ENCODE measurements around the gene PCNT. TPM values are rescaled to one million over a fixed set of nuclear protein-coding genes. Genes with fewer than 3 reads are reported as not detected.

Gene PCNT
- total and polyA plus RNA-seq, 2 experiments from 2014 or later: 14.9 to 23.8 TPM

- Histone ChIP-seq H3K36me3 (ENCODE audit: low read depth) (no peaks in the 10 kb centered on the region), H3K9me2 (ENCODE audit: insufficient read depth) (no peaks in the 10 kb centered on the region), H3K79me2 (ENCODE audit: insufficient read depth) (peaks cover 91% of the 10 kb centered on the region), H3K27ac (no peak overlapping the region), H3K9me3 (ENCODE audit: low read depth) (no peaks in the 10 kb centered on the region), H4K20me1 (ENCODE audit: insufficient read depth) (no peaks in the 10 kb centered on the region), H3F3A (ENCODE audit: insufficient read depth) (peaks cover 26% of the 10 kb centered on the region), H3K27me3 (replicated peaks; ENCODE audit: insufficient read depth) (no peaks in the 10 kb centered on the region), H3K9ac (no peak overlapping the region), H3K4me3 (no peak overlapping the region), H3K4me1 (ENCODE audit: insufficient read depth) (peaks cover 33% of the 10 kb centered on the region), H2AFZ (no peak overlapping the region), H3K4me2 (ENCODE audit: unreplicated experiment) (no peak overlapping the region)
- in situ Hi-C loops (cut with MboI): no loop called here
- WGBS, 2 experiments (ENCODE audit: low coverage in 1 of 2, low lambda C conversion rate in 2 of 2, missing lambda C conversion rate in 2 of 2): 47 to 53% methylated on average over 2 of the region's 2 CpGs
- no peak for DNase-seq
- TF ChIP-seq EZH2 (IDR thresholded peaks at IDR 0.05; ENCODE audit: insufficient read depth, poor library complexity, severe bottlenecking) (no peak), EZH2phosphoT487 (IDR thresholded peaks at IDR 0.05; ENCODE audit: insufficient read depth, low read depth) (no peak)
Measured at GRCh38 chr21:46478910-46479309, 155.0 kb downstream of the PCNT start.

GRCh38 chr21:46480466-46480865 lies 156.5 kb downstream of the PCNT start:
- H3K4me1 ChIP-seq (ENCODE audit: insufficient read depth): peaks cover 28% of the 10 kb centered on the region
- no peaks in the 10 kb centered on the region for H3K27me3 ChIP-seq (replicated peaks; ENCODE audit: insufficient read depth)
- no peak overlapping the region for H3K4me2 ChIP-seq (ENCODE audit: unreplicated experiment)
- no peaks in the 10 kb centered on the region for H4K20me1 ChIP-seq (ENCODE audit: insufficient read depth)
- H3K4me3 ChIP-seq: no peak overlapping the region
- in situ Hi-C loops (cut with MboI): no loop called here
- no peak overlapping the region for H3K9ac ChIP-seq
- no peak for DNase-seq
- 87 to 94% methylated on average over 5 of the region's 5 CpGs for WGBS, 2 experiments (ENCODE audit: low coverage in 1 of 2, low lambda C conversion rate in 2 of 2, missing lambda C conversion rate in 2 of 2)
- H3K79me2 ChIP-seq (ENCODE audit: insufficient read depth): peaks cover 91% of the 10 kb centered on the region
- H3K27ac ChIP-seq: no peak overlapping the region
- no peaks in the 10 kb centered on the region for H3K9me3 ChIP-seq (ENCODE audit: low read depth)
- no peak overlapping the region for H2AFZ ChIP-seq
- peaks cover 19% of the 10 kb centered on the region for H3F3A ChIP-seq (ENCODE audit: insufficient read depth)
- TF ChIP-seq EZH2phosphoT487 (IDR thresholded peaks at IDR 0.05; ENCODE audit: insufficient read depth, low read depth) (no peak), EZH2 (IDR thresholded peaks at IDR 0.05; ENCODE audit: insufficient read depth, poor library complexity, severe bottlenecking) (no peak)
- no peaks in the 10 kb centered on the region for H3K36me3 ChIP-seq (ENCODE audit: low read depth)
- H3K9me2 ChIP-seq (ENCODE audit: insufficient read depth): no peaks in the 10 kb centered on the region

- Histone ChIP-seq H3K79me2 (ENCODE audit: insufficient read depth) (peaks cover 82% of the 10 kb centered on the region), H3K4me1 (ENCODE audit: insufficient read depth) (peaks cover 26% of the 10 kb centered on the region), H4K20me1 (ENCODE audit: insufficient read depth) (no peaks in the 10 kb centered on the region)
Measured at GRCh38 chr21:46482225-46482845, 158.4 kb downstream of the PCNT start.

GRCh38 chr21:46482846-46483231 lies 158.9 kb downstream of the PCNT start:
- Histone ChIP-seq H3K9ac (no peak overlapping the region), H3K27me3 (replicated peaks; ENCODE audit: insufficient read depth) (no peaks in the 10 kb centered on the region), H3K27ac (no peak overlapping the region), H3K79me2 (ENCODE audit: insufficient read depth) (peaks cover 86% of the 10 kb centered on the region), H4K20me1 (ENCODE audit: insufficient read depth) (no peaks in the 10 kb centered on the region), H3K9me3 (ENCODE audit: low read depth) (no peaks in the 10 kb centered on the region), H3K4me3 (no peak overlapping the region), H3K4me2 (ENCODE audit: unreplicated experiment) (no peak overlapping the region), H3F3A (ENCODE audit: insufficient read depth) (peaks cover 19% of the 10 kb centered on the region), H3K4me1 (ENCODE audit: insufficient read depth) (peaks cover 26% of the 10 kb centered on the region), H3K9me2 (ENCODE audit: insufficient read depth) (no peaks in the 10 kb centered on the region), H2AFZ (no peak overlapping the region), H3K36me3 (ENCODE audit: low read depth) (no peaks in the 10 kb centered on the region)
- no peak for TF ChIP-seq EZH2 (IDR thresholded peaks at IDR 0.05; ENCODE audit: insufficient read depth, poor library complexity, severe bottlenecking)
- TF ChIP-seq EZH2phosphoT487 (IDR thresholded peaks at IDR 0.05; ENCODE audit: insufficient read depth, low read depth): no peak
- in situ Hi-C loops (cut with MboI): no loop called here
- DNase-seq: no peak
- 92 to 95% methylated on average over 2 of the region's 2 CpGs for WGBS, 2 experiments (ENCODE audit: low coverage in 1 of 2, low lambda C conversion rate in 2 of 2, missing lambda C conversion rate in 2 of 2)

More at GRCh38 chr21:46482225-46482845, 158.4 kb downstream of the PCNT start:
- 95 to 99% methylated on average over 6 of the region's 6 CpGs for WGBS, 2 experiments (ENCODE audit: low coverage in 1 of 2, low lambda C conversion rate in 2 of 2, missing lambda C conversion rate in 2 of 2)
- no peak overlapping the region for H3K9ac ChIP-seq
- TF ChIP-seq EZH2 (IDR thresholded peaks at IDR 0.05; ENCODE audit: insufficient read depth, poor library complexity, severe bottlenecking) (no peak), EZH2phosphoT487 (IDR thresholded peaks at IDR 0.05; ENCODE audit: insufficient read depth, low read depth) (no peak)
- H3K4me3 ChIP-seq: no peak overlapping the region
- no peaks in the 10 kb centered on the region for H3K9me2 ChIP-seq (ENCODE audit: insufficient read depth)
- H3K4me2 ChIP-seq (ENCODE audit: unreplicated experiment): no peak overlapping the region
- peaks cover 19% of the 10 kb centered on the region for H3F3A ChIP-seq (ENCODE audit: insufficient read depth)
- no peaks in the 10 kb centered on the region for H3K9me3 ChIP-seq (ENCODE audit: low read depth)
- no peak overlapping the region for H2AFZ ChIP-seq
- no peaks in the 10 kb centered on the region for H3K36me3 ChIP-seq (ENCODE audit: low read depth)
- DNase-seq: no peak
- H3K27me3 ChIP-seq (replicated peaks; ENCODE audit: insufficient read depth): no peaks in the 10 kb centered on the region
- no peak overlapping the region for H3K27ac ChIP-seq
- in situ Hi-C loops (cut with MboI): no loop called here

All from GM23248 (cell line).